HG03045 (cell line): ENCODE measurements around the gene CATSPERE.
"Not testable (repeated sequence)": the region's sequence is repeated elsewhere in the genome, so short reads cannot be mapped to it uniquely, and the experiment has no call there.

Experiments used
- ATAC-seq: cut with Tn5 transposase; IDR thresholded peaks from one replicate; pipeline ENCODE4 v1.9.1; 2021; ENCODE audit warnings: mild to moderate bottlenecking, moderate library complexity; ENCODE audit not compliant: unreplicated experiment

CATSPERE gene

DNA sequence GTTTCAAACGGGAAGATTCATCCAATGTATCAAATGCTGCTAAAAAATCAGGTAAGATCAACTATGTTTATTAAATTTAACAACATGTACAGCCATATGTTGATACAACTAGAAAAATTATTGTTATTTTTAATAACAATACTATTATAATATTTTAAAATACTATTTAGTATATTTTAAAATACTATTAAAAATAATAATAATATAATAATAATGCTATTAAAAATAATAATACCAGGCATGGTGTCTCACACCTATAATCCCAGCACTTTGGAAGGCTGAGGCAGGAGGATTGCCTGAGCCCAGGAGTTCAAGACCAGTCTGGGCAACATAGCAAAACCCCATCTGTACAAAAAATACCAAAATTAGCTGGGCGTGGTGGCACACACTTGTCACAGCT is 54.6 kb downstream of the CATSPERE start:
- ATAC-seq: no peak

DNA sequence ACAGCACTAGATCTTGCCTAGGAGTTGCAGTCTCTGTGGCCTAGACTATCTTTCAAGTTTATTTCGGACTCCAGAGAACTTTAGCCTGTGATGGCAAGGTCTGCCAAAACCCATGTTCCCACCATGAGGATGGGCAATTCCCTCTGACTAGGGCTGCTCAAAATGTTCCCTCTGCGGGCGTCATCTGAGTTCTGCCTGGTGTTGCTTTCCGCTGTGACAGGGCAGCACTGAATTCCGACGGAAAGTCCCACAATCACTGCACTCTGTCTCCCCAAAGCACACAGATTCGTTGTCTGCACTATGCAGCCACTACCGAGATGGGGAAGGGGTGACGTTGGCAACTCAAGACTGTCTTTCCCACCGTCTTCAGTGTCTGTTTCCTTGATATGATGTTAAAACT is 75.2 kb downstream of the CATSPERE start:
- ATAC-seq: no peak

DNA sequence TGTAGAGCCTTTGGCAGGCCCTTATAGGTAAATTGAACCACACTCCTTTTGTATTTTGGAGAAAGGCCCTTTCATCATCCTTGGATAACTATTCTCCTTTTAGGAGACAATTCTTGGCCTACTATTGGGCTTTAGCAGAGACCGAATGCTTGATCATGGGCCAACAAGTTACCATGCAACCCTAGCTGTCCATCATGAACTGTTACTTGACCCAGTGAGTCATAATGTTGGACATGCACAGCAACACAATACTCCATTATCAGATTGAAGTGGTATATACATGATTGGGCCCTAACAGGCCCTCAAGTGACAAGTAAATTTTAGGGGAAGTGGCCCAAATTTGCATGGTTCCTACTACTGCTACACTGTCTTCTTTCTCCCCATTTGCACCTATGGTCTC is 84.4 kb downstream of the CATSPERE start:
- no peak for ATAC-seq

DNA sequence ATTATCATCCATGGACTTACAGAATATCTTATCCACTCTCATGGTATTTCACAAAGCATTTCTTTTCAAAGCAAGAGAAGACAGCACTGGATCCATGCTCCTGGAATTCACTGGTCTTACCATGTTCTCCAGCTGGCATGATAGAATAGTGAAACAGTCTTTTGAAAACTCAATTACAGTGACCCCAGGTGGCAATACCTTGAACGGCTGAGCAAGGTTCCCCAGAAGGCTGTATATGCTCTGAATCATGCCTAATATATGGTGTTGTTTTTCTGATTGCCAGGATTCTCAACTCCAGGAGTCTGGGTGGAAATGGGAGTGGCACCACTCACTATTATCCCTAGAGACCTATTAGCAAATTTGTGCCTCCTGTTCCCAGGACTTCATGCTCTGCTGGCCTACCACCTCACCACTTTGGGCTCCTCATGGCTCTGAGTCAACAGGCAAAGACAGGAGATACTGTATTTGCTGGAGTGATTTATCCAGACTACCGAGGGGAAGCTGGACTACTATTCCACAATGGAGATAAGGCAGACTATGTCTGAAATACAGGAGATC is 87.6 kb downstream of the CATSPERE start:
- no peak for ATAC-seq

DNA sequence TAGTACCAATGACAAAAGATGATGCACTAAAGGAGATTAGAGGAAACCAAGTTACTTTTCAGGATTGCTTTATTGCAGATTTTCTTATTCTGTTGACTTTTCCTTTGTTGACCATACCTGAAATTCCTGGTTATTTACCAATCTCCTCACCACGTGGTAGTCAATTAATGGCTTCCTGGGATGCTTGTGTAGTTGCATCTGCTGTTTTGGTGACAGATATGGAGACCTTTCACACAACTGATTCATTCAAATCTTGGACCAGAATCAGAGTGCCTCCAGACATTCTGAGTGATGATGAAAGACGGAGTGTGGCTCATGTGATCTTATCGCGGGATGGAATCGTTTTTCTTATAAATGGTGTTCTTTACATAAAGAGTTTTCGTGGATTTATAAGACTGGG is 91.3 kb downstream of the CATSPERE start:
- no peak for ATAC-seq

DNA sequence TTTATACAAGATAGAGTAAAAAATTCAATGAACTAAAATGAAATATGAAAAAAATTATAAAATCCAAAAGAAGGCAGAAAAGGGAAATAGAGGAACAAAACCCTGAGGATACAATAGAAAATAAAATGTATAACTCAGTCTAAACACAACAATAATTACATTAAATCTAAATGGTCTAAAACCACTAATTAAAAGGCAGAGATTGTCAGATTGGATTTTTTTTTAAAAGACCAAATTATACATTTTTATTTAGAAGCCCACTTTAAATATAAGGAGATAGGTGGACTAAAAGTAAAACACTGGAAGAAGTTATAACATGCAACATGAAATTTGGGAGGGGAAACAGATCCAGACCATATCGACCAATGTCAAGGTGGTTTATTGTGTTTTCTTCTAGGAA is 95.2 kb downstream of the CATSPERE start:
- no peak for ATAC-seq

DNA sequence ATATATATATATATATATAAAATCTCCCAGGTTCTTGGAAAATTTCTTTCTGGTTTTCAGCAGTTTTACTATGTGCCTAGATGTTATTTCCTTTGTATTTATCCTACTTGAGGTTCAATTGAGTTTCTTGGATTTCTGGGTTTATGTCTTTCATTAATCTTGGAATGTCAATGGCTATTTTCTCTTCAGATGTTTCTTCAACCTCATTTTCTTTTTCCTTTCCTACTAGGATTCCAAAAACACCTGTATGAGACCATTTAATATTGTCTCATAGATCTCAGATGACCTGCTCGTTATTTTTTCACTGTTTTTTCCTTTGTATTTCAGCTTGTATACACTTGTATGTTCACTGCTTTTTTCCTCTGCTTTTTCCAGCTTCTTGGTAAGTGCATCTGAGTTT is 96.5 kb downstream of the CATSPERE start:
- no peak for ATAC-seq

DNA sequence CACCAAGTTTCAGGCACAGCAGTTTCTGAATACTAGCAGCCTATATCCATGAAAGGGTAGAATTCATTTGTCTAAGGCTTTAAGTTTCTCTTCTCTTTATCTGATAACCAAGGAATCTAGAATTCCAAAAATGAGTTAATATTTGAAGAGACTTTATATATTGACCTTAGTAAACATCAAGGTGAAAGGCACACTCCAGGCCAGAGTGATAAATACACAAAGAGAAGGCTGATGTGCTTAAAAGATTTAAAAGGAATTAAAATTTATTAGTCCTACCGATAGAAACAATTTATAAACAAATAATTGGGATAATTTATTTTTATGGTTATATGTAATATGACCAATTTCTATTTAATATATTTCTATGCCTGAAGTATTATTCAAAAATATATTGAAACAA is 98.5 kb downstream of the CATSPERE start:
- no peak for ATAC-seq

DNA sequence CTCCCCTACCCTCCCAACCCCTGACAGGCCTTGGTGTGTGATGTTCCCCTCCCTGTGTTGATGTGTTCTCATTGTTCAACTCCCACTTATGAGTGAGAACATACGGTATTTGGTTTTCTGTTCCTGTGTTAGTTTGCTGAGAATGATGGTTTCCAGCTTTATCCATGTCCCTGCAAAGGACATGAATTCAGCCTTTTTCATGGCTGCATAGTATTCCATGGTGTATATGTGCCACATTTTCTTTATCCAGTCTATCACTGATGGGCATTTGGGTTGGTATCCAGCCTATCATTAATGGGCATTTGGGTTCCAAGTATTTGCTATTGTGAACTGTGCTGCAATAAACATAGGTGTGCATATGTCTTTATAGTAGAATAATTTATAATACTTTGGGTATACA is 101.8 kb downstream of the CATSPERE start:
- not testable (repeated sequence) for ATAC-seq

DNA sequence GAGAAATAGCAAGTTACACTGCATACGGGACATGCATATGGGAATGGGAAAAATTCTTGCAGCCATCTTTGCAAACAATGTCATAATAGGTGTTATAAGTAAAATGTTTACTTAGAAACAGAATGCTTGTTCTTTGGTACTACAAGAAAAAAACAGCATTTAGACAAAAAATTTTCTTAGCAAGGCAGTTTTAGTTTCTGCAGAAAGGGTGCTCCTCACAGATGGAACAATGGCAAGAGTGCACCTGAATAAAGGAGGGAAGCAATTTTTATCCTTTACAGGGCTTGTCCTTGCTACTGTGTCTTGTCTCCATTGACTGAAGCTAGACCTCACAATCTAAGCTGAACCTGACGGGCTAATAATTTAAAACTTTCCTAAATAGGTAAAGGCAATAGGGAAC is 112.7 kb downstream of the CATSPERE start:
- no peak for ATAC-seq

DNA sequence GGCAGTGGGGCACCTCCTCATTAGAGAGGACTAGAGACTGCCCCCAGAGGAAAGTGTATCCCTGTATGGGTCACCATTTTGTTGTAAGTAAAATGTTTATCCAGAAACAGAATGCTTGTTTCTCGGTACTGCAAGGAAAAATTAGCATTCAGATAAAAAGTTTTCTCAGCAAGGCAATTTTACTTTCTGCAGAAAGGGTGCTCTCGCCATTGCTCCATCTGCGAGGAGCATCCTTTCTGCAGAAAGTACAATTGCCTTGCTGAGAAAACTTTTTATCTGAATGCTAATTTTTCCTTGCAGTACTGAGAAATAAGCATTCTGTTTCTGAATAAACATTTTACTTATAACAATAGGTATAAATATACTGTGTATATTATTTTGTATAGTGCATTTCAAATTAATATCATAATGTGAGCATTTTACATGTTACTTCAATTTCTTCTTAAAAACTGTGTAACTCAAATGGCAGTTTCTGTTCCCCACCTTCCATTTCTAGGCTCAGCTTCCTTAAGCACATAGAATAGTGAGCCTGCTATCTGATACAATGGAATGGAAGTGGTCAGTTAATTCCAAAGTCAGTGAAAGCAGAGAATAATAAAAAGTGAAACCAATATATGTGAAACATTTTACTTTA is 115.3 kb downstream of the CATSPERE start:
- no peak for ATAC-seq

DNA sequence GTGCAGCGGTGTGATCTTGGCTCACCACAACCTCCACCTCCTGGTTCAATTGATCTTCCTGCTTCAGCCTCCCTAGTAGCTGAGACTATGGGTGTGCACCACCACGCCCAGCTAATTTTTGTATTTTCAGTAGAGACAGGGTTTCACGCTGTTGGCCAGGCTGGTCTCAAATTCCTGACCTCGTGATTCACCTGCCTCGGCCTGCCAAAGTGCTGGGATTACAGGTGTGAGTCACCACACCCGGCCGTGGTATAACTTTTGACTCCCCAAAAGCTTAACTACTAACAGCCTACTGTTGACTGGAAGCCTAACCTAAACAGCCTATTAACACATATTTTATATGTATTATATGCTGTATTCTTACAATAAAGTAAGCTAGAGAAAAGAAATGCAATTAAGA is 117.1 kb downstream of the CATSPERE start:
- not testable (repeated sequence) for ATAC-seq

DNA sequence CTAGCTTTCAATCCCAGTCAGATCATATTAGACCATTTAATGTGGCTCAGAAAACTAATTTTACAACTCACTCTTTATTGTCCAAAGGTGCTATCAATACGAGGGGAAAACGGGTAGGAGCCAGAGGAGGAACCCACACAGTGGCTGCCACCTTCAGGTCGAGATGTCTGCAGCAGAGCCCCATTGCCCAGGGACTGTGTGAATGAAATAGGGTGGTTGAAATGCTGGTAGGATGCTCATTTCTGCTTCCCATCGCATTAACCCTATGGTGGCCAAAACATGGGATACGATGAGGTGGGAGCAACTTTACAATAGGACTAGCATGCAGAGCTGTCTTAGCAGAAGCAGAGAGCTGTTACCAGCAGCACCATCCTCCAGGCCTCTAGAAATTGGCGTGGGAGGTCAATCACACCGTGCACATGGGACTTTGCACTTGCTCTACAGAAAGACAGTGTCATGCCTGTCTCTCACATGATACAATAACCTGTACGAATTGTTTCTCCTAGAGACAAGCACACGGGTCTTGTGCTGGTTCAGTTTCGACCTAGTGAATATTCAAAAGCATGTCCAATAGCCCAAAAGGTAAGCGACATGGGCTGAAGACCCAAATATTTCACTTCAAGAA is 122.4 kb downstream of the CATSPERE start:
- no peak for ATAC-seq

DNA sequence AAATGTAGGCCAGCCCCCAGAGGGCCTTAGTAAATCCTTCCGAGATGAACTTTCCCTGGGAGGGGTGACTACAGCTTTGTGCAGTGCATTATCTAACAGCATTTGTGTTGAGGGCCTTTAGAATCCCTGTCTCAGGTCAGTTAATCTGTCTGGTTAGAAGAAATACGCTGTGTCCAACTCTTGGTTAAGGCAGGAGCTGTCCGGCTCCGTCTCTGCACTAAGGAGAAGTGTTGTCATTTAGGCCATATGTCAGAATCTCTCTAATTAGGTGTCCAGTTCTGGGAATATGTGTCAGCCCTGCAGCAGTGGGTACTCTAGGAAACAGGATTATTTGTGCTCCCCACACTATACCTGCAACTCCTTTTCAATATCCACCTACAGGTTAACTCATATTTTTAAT is 124.8 kb downstream of the CATSPERE start:
- no peak for ATAC-seq

DNA sequence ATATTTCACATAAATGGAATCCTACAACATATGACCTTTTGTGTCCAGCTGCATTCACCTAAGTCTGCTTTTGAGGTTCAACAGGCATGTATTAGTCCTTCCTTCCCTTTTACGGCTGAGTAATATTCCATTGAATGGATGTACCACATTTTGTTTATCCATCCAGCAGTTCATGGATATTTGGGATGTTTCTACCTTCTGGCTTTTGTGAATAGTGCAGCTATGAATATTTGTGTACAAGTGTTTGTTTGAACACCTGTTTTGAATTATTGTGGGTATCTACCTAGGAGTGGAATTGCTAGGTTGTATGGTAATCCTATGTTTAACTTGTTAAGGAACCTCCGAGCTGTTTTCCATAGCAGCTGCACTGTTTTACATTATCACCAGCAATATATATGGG is 129.6 kb downstream of the CATSPERE start:
- ATAC-seq: no peak

DNA sequence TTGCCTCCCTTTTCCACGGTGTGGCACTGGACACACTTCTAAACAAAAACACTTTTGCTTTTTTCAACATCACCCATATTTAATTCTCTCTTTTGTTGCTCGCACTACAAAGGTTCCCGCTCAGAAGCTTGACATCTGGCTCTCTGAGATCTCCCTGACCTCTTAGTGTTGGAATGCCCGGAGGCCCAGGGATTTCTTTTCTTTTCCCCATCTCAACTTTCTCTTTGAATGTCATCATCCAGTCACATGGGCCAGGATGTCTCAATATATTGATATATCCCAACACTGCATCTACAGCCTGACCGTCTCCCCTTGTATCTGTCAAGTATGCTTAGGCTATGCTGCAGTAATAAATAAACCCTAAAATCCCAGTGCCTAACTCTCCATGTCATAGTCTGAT is 137.5 kb downstream of the CATSPERE start:
- no peak for ATAC-seq

DNA sequence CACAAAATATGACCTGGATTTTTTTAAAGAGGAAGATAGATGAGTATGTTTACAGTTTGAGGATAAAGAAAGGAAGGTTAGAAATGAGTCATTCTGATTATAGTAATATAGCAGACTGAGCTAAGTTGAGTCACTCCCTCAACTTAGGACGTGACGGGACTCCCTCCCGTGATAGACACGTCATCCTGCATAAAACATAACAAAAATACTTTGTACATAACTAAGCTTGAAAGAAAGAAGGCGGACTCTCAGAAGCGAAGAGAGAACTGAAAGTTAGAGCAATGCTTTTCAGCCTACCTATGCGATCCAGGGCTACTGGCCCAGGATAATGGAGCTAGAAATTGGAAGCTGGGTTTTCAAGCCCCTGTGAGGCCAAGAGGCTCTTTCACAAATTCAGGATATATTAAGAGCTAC is 138.9 kb downstream of the CATSPERE start:
- peak; percentile 95 for ATAC-seq

DNA sequence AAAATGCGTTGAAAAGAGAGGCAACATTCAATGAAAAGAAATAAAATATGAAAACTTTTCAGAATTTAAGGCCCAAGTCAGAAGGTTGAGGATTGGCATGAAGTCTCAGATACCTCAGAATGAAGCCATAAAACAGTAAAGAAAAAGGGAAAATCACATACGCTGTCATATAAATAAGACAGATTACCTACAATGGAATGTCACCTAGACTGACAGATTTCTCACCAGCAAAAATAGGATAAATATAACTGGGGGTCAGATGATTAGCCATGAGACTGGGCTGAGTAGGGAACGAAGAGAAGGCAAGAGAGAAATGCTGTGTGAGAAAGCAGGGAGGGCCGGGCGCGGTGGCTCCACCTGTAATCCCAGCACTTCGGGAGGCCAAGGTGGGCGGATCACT is 140.3 kb downstream of the CATSPERE start:
- no peak for ATAC-seq

DNA sequence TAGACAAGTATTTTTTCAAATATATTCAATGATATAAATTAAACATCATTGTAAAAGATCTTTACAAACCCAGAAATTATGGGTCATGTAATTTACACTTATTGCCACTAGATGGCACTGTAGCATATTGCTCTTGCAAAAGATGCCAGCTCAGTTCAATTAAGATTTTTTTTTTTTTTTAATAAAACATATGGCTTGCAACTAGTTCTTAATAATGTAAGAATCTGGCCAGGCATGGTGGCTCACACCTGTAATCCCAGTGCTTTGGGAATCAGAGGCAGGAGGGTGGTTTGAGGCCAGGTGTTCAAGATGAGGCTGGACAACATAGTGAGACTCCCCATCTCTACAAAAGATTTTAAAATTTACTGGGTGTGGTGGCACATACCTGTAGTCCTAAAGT is 142.4 kb downstream of the CATSPERE start:
- no peak for ATAC-seq

DNA sequence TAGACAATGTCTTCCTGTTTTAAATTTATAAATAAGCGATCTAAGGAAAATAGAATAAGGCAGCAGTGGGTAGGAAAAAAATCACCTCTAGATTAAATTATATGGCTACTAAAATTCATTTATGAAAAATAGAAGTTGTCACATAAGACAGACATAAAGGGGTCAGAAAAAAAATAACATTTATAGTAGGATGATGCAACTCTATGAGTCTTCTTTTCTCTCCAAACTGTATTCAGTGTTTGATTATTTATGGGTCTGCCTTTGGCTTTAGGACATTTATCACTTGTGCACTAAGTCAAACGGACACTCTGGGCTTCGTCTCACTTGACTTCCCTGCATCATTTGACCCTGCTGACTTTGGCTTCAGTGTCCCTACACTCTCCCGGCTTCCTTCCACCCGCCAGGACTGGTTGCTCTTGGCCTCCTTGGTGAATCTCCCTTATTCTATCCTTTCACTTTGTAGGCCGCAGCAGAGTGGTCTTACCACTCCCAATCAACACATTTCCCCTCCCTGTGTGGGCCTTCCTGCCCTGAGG is 144.8 kb downstream of the CATSPERE start:
- no peak for ATAC-seq

DNA sequence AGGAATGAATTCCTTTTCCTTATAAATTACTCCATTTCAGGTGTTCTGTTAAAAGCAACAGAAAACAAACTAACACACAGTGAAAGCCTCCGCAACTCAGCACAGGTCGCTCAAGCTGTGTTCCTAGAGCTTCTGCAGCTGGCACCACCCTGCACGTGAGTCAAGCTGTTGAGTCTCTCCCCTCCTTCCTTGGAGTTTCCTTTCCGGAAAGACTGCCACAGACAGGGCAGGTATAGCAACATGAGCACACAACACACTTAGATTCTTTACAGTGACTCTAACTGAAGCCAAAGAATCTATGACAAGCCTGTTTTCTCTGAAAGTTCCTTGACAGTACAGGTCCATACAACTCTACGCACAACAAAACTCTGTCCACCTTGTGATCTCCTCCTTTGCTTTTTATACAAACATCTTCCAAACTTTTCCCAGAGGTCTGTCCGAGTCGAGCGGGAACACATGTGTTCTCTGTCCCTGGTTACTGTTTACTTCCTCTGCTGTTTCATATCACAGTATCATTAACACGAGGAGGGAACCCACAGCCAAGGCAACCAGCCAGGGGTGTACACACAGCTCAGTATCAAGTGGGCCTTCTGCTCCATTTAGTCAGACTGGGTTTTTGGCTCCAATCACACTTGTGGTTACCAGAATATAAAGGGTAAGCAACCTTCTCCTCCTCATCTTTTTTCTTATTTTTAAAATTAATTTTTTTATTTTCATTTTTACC is 153.2 kb downstream of the CATSPERE start:
- no peak for ATAC-seq

DNA sequence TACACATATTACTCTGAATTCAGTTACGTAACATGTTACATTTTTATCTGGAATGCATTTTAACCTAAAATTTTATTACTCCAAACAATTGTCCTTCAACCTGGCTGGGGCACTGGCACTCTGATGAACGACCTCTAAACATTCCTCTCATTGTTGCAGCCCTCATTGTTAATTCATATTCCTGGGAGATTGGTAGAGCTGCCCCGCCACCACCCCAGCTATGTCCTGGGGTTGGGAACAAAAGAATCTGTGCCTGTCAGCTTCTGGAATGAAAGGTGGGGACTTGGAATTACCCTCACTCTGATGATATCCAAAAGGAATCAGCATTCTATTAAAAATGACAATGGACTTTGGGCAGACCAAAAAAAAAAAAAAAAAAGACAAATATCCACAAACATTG is 153.8 kb downstream of the CATSPERE start:
- ATAC-seq: no peak
